Activated CD8-positive, alpha-beta memory T cell treated with anti-CD3 and anti-CD28 coated beads for 36 hours (primary cell): ENCODE measurements around the gene WDFY3. TPM values are rescaled to one million over a fixed set of nuclear protein-coding genes. Genes with fewer than 3 reads are reported as not detected.

Experiments used
- CTCF ChIA-PET: fragments of 350-600 bp; sonication (Branson Sonifier 250); formaldehyde crosslinking; loops from one replicate; lab custom pipeline; 2021; ENCODE audit warnings: antibody characterized with exemption; lab: Charles Lee
- POLR2A ChIA-PET: fragments of 350-600 bp; sonication (Branson Sonifier 250); formaldehyde crosslinking; loops from one replicate; lab custom pipeline; 2021; ENCODE audit warnings: antibody characterized with exemption; lab: Charles Lee
- total RNA-seq, 2 experiments: library from RNA; stranded (reverse); gene quantifications; one replicate each; pipeline ENCODE4 v1.2.3, GENCODE V29; 2021

The WDFY3 gene, protein sequence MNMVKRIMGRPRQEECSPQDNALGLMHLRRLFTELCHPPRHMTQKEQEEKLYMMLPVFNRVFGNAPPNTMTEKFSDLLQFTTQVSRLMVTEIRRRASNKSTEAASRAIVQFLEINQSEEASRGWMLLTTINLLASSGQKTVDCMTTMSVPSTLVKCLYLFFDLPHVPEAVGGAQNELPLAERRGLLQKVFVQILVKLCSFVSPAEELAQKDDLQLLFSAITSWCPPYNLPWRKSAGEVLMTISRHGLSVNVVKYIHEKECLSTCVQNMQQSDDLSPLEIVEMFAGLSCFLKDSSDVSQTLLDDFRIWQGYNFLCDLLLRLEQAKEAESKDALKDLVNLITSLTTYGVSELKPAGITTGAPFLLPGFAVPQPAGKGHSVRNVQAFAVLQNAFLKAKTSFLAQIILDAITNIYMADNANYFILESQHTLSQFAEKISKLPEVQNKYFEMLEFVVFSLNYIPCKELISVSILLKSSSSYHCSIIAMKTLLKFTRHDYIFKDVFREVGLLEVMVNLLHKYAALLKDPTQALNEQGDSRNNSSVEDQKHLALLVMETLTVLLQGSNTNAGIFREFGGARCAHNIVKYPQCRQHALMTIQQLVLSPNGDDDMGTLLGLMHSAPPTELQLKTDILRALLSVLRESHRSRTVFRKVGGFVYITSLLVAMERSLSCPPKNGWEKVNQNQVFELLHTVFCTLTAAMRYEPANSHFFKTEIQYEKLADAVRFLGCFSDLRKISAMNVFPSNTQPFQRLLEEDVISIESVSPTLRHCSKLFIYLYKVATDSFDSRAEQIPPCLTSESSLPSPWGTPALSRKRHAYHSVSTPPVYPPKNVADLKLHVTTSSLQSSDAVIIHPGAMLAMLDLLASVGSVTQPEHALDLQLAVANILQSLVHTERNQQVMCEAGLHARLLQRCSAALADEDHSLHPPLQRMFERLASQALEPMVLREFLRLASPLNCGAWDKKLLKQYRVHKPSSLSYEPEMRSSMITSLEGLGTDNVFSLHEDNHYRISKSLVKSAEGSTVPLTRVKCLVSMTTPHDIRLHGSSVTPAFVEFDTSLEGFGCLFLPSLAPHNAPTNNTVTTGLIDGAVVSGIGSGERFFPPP (N-terminal part only)
- under 1 TPM; 0.78 to 0.96 TPM for total RNA-seq

DNA sequence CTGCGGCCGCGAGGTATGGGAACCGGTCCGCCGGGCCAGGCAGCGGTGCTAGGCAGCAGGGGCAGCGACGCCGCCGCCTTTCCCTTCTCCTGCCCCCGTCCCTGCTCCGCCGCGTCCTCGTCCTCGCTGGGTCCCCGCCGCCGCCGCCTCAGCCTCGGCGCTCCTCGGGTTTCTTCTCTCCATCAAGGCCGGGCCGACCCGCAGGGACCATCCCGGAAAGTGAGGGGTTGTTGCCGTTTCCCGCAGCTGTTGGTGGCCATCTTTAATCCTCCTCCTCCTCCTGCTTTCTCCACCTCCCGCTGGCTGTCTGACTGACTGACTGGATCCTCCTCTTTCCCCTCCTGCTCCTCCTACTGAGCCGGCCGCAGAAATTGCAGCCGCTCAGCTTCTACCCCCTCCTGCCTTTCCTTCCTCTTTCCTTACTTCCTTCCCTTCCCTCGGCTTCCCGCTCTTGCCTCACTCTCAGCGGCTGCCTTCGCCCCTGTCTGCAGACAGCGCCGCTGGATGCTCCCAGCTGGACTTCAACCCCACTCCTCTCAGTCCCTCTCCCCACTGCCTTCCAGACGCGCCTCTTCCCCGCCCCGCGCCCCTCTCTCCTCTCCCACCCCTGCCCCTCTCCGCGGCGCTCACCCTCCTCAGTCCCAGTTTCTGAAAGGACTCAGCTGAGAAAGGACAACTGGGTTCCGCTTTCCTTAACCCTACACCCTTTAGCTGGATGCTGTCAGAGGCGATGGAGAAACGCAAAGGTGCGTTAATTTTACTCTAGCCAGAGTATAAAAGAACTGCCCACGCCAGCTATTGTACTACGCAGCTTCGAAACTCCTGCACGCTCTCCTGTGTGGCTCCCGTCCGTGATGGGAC, at the start of gene WDFY3:
WDFY3 (minus strand) TSS at position 309 of the 861 bp plus-strand sequence. CDS start 106,099 bp downstream, outside the sequence.
- ChIA-PET POLR2A (no interaction called here), CTCF (no interaction called here)

DNA sequence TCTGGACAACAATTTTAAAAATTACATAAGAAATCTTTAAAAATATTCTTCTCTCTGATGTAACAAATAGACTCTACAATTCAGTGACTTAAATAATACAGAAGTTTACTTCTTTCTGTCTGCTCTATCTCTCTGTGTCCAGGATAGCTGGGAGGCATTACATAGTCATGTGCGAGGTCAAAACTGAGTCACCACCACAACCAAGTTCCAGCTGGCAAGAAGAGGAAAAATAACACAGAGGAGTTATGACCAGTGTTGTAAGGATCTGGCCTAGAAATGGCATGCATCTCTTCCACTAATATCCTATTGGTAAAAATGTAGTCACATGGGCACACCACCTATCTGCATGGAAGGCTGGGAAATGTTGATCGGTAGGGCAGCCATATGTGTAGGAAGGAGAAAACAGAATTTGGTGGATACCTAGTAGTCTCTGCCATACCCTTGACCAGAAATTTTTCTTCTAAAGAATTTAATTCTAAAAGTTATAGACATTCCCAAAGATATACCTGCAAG, 39.4 kb upstream of the WDFY3 start:
- POLR2A ChIA-PET, result no interaction called here
- CTCF ChIA-PET, result no interaction called here

DNA sequence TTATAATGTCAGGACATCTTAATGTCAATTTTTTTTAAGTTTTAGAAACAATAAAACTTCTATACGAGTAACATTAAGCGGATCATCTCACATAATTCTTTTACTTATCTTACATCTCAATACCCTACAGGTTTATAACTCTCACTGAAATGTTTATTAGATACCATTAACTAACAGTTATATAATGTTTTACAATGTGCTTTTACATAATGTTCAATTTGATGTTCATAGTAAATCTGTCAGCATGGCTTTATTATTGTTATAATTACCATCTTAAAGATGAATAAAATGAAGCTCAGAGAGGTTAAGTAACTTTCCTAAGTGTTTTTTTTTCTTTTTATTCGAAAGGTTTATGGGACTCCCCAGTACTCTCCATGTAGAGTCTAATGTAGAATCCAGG, 33.9 kb upstream of the WDFY3 start:
- ChIA-PET CTCF (no interaction called here), POLR2A (no interaction called here)

DNA sequence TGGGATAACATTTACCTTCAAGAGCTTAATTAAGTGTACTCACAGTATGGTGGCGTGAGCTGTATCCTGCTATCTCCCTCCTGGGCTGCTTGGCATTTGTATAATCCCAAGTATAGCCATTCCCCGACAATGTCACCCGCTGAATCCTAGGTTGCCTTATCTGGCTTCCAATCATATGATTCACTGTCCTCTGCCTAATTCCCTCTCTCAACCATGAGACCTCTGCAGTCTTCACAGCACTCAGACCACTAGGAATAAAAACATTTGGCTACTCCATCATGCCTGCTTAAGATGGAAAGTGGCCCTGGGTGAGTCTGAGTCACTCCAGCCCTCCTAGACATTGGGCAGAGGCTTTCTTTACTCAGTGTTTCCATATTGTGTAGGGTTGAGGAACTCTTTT, 28.9 kb upstream of the WDFY3 start:
- CTCF ChIA-PET, result no interaction called here

DNA sequence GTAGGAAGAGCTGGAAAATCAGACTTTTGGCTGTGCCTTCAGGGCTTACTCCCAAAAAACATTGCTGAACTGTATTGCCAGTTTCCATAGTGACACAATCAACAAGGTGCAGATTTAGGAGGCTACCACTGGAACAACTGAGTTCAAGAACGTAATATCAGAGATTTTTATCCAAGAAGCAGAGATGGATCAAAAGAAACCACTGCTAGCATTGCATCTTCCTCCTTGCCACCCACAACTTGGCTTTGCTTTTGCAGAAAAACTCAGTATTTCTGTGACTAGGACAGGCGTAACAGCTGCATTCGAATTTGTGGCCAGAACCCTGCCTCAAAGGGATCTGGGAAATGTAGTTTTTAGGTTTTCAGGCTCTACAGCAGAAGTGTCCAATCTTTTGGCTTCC, 27.8 kb upstream of the WDFY3 start:
- CTCF ChIA-PET, result no interaction called here
- POLR2A ChIA-PET, result no interaction called here

More for the DNA sequence above, 28.9 kb upstream of the WDFY3 start:
- POLR2A ChIA-PET, result no interaction called here

DNA sequence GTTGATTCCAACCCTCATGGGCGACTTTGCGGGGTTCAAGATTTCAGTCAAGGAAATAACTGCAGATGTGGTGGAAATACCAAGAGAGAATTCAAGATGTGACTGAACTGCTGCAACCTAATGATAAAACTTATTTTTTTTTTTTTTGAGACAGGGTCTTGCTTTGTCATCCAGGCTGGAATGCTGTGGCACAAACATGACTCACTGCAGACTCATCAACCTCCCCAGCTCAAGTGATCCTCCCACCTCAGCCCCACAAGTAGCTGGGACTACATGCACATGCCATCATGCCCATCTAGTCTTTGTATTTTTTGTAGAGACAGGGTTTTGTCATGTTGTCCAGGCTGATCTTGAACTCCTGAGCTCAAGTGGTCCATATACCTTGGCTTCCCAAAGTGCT, 19.5 kb upstream of the WDFY3 start:
- ChIA-PET POLR2A (no interaction called here), CTCF (no interaction called here)

DNA sequence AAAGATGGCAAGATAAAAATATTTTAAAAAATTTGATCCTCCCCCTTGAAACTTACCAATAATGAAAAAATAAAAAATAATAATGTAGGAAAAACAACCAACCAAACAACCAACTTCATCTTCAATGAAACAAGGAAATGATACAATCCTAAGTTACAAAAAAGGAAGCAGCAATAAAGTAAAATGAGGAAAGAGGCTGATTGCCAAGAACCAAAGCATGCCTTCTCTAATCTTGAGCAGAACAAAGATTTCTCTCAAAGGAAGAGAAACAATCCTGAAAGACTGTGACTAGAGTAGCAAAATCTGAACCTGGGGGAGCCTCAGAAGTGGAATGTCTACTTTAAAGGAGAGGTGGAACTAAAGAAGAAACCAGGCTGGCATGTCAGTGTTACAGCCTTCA, 10.9 kb upstream of the WDFY3 start:
- CTCF ChIA-PET, result no interaction called here

DNA sequence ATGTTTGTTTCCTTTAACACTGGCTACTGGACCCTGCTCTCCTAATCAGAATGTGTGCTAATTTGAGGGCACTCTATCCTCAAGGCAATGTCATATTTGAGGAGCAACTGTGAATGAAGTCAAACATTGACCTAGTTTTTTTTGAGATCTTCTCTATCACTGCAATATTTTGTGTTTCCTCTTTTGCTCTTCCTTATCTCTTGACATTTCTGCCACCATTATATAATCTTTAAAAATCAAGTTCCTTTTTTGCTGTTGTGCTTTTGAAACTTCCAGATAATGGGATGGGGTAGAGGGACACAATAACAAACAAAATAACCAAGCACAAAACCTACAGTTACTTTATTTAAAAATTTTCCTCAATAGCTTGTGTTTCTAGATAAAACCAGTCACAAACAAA, 7.4 kb upstream of the WDFY3 start:
- CTCF ChIA-PET, result no interaction called here
- POLR2A ChIA-PET, result no interaction called here

More for the DNA sequence above, 10.9 kb upstream of the WDFY3 start:
- POLR2A ChIA-PET, result no interaction called here

DNA sequence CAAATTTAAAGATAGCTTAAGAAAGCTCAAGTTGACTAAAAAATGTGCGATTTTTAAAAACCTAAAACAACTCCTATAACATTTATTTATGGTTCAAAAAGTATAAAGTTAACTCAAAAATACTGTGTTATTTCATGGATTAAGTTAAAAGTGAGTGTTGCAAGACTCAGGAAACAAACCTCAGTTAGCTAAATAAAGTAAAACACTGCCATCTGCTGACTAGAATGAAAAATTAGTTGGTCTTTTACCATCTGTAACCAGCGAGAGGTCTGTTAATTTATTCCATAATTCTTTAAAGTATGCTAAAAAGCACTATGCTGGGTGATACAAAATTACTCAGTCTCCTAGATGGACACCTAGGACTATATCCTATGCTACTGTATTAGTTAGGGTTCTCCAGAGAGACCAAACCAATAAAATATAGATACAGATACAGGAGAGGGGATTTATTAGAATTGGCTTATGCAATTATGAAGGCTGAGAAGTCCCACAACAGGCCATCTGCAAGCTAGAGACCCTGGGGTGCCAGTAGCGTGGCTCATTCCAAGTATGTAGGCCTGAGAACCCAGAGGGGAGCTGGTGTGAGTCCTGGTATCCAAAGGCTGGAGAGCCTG, 4.9 kb upstream of the WDFY3 start:
- POLR2A ChIA-PET, result no interaction called here
- CTCF ChIA-PET, result interaction anchor here (1.0 kb wide), 1 partner anchor 220 kb away, joined by 3 read pairs; no protein-coding TSS in a partner anchor

DNA sequence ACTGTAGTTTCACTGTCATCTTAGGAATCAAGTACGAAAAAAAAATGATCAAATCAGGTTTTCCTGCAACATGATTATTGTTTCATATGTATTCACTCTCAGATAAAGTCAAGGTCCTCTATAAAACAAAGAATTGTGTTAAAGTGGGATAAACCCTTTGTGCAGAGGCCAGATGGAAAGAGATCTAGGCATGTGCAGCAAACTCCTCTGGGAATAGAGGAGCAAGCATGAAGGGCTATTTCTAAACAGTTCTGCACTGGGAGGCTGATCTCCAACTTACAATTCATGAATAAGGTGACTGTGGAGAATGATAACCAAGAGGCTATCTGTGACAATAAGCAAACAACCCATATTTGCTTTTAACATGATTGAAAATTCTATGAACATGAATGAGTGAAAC, 2.4 kb upstream of the WDFY3 start:
- ChIA-PET POLR2A (no interaction called here), CTCF (no interaction called here)

DNA sequence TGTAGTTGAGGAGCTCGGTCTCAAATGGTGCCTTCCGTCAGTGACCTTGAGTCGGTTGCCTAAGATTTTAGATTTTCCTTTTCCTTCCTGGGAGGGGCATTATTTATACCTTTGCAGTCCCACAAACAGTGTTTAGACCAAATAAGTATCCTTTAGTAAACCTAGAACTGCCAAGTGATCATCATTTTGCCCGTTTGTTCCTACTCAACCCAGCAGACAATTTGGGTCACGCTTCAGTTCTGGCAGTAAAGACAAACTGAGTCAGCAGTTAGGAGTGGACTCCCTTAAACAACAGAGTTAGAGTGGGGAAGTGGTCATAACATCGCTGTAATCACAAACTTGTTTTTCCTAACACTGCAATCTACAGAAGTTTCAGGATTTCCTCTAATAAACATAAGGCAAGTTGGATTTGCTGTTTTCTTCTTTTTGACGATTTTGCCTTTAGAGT, 777 bp upstream of the WDFY3 start:
- CTCF ChIA-PET, result no interaction called here
- POLR2A ChIA-PET, result no interaction called here

DNA sequence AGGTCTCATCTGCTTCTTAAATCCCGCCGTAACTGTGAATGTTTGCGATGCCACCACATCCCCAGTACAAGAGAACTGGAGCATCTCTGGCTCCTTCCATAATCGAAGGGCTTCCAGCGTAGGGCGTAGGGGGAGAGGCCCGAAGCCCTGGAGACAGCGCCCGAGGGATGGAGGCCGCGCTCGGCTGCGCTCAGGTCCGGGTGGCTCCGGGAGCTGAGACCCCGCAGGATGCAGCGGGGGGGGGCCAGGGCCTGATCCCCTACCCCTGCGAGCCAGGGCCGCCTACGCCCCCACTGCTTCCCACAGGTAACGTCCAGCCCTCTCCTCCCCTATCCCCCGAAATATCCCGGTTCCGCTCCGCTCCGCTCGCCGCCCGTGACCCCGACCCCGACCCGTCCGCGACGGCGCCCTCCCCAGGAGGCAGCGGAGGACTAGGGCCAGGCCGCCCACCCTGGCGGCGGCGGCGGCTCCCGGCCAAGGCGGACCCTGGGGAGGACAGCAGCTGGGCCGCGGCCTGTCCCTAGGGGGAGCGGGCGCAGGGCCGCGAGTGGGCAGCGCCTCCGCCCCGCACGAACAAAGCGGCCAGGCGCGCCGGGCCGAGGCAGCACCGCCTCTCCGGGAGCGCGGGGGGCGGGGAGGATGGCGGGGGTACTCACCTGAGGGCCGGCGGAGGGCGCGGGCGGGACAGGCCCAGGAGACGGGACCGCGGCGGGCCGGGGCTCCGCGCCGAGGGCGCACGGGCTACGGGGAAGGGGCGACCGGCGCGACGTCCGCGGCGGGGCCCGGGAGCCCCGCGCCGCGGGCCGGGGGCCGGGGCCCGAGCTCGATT, 723 bp downstream of the WDFY3 start:
- ChIA-PET POLR2A (no interaction called here), CTCF (no interaction called here)

DNA sequence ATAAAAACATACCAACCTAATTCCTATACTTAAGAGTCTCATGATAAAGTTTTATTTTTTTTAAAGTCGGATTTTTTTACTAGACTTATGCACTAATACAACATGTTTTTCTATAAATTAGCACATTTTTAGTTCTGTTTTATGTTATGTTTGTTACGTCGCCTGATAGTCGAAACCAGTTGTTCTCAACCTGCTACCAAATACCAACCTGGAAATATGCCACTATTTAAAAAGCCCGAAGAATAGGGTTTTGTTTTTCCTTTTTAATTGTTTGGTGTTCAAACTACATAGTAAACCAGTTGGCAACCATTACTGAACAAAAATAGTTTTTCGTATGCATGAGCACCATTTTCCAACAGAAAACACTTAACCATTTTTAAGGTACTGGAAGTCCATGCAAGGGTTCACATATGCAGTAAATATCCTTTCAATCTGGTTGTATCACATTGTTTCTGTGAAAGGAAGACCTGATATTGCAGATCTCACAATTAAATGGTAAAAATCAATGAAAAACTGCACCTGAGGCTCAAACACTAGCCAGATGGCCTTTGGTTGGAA, 1.4 kb downstream of the WDFY3 start:
- CTCF ChIA-PET, result no interaction called here
- POLR2A ChIA-PET, result no interaction called here

DNA sequence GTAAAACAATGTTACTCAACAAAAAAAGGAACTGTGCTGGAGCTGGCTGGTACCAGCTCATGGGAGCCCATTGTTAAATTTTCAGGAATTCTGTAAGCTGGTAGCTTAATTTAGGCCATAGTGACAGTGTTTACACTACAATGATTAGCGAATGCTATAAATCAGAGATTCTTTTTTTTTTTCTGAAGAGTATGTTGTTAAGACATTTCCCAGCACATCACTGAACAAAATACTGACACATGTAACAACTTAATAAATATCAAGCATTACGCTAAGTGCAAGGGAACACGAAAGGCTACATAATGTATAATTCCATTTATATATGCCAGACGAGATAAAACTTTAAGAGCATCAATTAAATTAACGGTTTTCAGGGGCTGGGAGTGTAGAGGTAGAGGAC, 4.4 kb downstream of the WDFY3 start:
- POLR2A ChIA-PET, result no interaction called here
- CTCF ChIA-PET, result no interaction called here

DNA sequence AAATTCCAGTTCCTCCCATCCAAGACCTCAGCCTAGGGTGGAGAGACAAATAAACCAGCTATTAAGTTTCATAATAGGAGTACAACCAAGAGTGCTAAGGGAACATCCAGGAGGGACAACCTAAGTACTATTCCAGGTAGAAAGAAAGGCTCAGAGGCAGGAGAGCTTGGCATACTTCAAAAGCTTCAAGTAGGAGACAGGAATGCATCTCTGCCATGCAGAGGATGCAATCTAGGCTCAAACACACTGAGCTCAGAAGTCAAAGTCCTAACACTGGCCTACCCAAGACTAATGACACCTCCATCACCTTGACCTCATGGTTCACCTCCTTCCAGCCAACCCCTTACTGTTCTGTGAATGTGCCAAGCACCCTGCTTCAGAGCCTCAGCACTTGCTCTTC, 8.1 kb downstream of the WDFY3 start:
- CTCF ChIA-PET, result no interaction called here
- POLR2A ChIA-PET, result no interaction called here

DNA sequence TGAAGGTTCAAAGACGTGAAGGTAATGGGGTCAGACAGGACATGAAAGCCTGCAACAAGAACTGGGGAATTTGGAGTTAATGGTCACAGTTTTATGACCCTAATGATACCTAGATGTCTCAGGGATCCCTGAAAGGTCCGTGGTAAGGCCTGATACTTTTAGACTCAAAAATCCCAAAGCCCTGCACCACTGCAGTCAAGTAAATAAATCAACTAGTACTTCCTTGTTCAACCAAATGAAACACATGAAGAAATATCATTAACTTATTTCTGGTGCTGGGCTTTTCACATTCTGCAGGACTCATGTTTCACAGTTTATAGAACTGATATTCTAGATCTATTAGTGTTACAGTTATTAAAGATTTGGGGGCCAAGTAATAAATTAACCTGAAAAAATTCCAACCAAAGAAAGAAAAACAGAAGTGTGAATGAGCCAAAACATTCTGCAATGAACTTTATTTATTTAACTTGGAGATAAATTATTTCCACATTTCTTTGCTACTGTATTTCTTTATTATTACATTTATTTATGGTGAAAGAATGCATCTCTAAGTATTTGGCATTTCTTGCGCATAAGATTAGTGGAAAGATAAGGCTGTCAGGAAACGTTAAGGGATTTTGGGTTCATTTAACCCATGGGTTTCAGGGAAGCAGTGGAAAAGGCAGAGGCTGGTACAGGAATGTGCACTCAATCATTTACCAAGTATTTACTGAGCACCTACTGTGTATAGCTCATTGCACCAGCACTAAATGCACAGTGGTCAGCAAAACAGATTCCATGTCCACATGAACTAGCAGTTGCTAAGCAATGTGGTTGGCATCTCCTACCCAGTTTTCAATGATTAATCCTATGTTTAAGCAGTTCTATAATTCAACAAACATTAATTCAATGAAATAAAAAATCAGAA, 8.7 kb downstream of the WDFY3 start:
- CTCF ChIA-PET, result no interaction called here
- POLR2A ChIA-PET, result no interaction called here
